ENCODE results near the gene ATF6B.

- TF ChIP-seq CTCF (conservative IDR thresholded peaks at IDR 0.05; ENCODE audit: low read length), result no peak
- TF ChIP-seq EZH2phosphoT487 (IDR thresholded peaks at IDR 0.05; ENCODE audit: borderline replicate concordance), result no peak
These were observed 683 bp downstream of the ATF6B start for GRCh38 chr6:32127409-32127716.
